GM10266 (cell line): Measurements from ENCODE around the gene CLP1.
"Not testable (repeated sequence)": the region's sequence is repeated elsewhere in the genome, so short reads cannot be mapped to it uniquely, and the experiment has no call there.

ENCODE experiments used
- DNase-seq: peaks from one replicate; pipeline ENCODE4 v3.0.0; 2012; ENCODE audit errors: extremely low spot score
- TF ChIP-seq, protein P1 (sequence below): IDR thresholded peaks from 2 replicates; pipeline ENCODE4 v1.5.1; 2012; ENCODE audit warnings: mild to moderate bottlenecking, low read depth; ENCODE audit not compliant: control insufficient read depth, insufficient read depth; ENCODE audit errors: missing control alignments

The CLP1 gene

DNA sequence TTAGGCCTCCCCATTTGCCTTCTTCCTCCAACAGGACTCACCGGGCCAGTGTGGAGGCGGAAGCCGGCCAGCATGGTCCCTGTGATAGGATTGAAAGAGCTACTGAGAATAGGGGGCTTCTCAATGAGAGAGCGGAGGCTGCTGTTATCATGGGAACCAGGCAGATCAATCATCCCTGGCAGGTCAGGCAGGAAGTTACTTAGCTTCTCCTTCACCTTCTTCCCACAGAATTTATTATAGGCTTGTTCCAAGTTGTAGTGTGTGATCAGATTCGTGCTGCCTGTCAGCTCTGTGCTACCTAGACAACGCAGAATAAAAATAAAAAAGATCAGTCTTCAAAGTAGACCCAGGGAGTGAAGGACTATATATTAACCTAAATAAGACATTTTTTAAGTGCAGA, 47.4 kb downstream of the CLP1 start:
- DNase-seq: no peak
- TF ChIP-seq, protein P1, sequence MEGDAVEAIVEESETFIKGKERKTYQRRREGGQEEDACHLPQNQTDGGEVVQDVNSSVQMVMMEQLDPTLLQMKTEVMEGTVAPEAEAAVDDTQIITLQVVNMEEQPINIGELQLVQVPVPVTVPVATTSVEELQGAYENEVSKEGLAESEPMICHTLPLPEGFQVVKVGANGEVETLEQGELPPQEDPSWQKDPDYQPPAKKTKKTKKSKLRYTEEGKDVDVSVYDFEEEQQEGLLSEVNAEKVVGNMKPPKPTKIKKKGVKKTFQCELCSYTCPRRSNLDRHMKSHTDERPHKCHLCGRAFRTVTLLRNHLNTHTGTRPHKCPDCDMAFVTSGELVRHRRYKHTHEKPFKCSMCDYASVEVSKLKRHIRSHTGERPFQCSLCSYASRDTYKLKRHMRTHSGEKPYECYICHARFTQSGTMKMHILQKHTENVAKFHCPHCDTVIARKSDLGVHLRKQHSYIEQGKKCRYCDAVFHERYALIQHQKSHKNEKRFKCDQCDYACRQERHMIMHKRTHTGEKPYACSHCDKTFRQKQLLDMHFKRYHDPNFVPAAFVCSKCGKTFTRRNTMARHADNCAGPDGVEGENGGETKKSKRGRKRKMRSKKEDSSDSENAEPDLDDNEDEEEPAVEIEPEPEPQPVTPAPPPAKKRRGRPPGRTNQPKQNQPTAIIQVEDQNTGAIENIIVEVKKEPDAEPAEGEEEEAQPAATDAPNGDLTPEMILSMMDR: no peak

DNA sequence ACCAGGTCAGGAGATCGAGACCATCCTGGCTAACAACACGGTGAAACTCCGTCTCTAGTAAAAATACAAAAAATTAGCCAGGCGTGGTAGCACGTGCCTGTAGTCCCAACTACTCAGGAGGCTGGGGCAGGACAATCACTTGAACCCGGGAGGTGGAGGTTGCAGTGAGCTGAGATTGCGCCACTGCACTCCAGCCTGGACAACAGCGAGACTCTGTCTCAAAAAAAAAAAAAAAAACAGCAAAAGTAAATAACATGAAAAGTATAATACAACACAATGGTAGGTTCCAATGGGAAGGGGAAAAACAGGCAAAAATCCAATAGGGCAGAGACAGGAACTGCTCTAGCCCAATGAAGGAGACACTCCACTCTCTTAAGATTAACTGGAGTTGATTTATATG, 47.9 kb downstream of the CLP1 start:
- not testable (repeated sequence) for DNase-seq

DNA sequence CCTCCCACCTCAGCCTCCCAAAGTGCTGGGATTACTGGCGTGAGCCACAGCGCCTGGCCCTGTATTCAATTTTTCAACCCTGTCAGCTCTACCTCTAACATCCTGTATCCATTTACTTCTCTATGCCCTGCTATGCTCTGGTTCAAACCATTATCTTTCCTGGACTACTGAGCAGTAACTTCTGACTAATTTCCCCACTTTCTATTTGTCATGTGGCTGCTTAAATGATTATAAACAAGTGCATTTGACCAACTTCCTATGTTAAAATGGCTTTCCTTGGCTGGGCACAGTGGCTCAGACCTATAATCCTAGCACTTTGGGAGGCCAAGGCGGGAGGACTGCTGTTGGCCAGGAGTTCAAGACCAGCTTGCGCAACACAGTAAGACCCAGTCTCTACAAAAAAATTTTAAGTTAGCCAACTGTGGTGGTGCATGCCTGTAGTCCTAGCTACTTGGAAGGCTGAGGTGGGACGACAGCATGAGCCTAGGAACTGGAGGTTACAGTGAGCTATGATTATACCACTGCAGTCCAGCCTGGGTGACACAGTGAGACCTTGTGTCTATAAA, 52.3 kb downstream of the CLP1 start:
- TF ChIP-seq, protein P1: no peak
- no peak for DNase-seq
